Measurements from ENCODE around the gene SLC18A3.

Gene SLC18A3

DNA sequence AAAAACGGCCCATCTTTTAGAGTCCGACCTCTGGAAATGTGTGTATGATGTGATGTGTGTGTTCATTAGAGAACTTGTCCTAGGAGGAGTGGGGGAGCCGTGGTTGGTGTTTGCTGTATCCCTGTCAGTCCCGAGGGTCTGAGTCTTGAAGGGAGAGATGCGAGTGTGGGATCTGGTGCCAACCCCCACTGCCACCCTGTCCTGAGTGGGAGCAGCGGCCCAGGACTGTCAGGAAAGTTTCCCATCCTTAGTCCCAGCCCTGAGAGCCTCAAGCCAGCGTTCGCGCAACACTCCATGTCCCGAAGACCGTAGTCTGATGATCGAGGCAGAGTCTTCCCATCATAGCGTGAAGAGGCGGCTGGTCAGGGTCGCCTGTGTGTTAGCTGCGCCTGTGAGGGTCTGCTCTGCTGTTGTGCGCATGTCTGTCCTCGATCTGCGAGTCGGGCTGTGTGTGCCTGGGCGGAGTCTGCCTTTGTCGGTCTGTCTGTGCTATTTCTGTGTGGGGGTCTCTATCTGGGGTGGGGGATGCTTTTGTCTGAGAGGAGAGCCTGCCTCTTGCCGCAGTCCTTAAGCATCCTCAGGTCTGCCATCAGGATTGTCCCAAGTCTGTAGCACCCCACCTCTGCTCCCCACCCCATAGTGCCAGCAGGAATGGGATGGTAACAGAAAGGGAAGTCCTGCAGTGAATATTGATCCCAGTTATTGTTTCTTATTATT lies 3.2 kb downstream of the SLC18A3 start:
- H3K27me3 ChIP-seq = peaks cover 100% of the 10 kb centered on the region
- no peaks in the 10 kb centered on the region for H3K36me3 ChIP-seq
- H3K27ac ChIP-seq = no peak overlapping the region
- no peak overlapping the region for H3K4me3 ChIP-seq (ENCODE audit: low read depth in 1 of 2, low read length in 1 of 2)
- H3K4me1 ChIP-seq (ENCODE audit: control insufficient read depth in 1 of 2, insufficient read depth in 1 of 2, low read depth in 1 of 2, low read length in 1 of 2) = no peaks in the 10 kb centered on the region
- TF ChIP-seq, protein P1, sequence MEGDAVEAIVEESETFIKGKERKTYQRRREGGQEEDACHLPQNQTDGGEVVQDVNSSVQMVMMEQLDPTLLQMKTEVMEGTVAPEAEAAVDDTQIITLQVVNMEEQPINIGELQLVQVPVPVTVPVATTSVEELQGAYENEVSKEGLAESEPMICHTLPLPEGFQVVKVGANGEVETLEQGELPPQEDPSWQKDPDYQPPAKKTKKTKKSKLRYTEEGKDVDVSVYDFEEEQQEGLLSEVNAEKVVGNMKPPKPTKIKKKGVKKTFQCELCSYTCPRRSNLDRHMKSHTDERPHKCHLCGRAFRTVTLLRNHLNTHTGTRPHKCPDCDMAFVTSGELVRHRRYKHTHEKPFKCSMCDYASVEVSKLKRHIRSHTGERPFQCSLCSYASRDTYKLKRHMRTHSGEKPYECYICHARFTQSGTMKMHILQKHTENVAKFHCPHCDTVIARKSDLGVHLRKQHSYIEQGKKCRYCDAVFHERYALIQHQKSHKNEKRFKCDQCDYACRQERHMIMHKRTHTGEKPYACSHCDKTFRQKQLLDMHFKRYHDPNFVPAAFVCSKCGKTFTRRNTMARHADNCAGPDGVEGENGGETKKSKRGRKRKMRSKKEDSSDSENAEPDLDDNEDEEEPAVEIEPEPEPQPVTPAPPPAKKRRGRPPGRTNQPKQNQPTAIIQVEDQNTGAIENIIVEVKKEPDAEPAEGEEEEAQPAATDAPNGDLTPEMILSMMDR (IDR thresholded peaks at IDR 0.05) = no peak
- H3K9me3 ChIP-seq = no peaks in the 10 kb centered on the region

DNA sequence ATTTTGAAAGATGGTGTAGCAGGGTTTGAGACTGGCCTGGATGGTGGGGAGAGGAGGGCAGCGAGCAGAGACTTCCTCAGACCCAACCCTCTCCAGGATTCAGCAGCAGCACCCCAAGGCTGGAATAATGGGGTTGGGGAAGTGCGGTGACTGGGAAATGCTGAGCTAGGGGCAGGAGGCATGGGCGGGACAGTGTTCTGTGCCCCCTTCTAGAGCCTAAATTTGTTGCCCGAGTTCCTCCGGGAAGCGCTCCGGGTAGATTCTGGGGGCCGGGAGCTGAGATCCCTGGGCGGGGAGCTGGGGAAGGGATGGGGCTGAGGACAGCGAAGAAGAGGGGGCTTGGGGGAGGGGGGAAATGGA lies 3.8 kb downstream of the SLC18A3 start, which contains the start of gene CHAT:
Gene CHAT (plus strand): TSS at position 156 of the 360 bp plus-strand sequence. CDS start 153 bp downstream, at position 309.
- H3K27me3 ChIP-seq = peaks cover 100% of the 10 kb centered on the region
- TF ChIP-seq, protein P1 (IDR thresholded peaks at IDR 0.05) = no peak
- H3K4me3 ChIP-seq (ENCODE audit: low read depth in 1 of 2, low read length in 1 of 2) = no peak within 1 kb of the TSS
- H3K4me1 ChIP-seq (ENCODE audit: control insufficient read depth in 1 of 2, insufficient read depth in 1 of 2, low read depth in 1 of 2, low read length in 1 of 2) = no peaks in the 10 kb centered on the region
- H3K9me3 ChIP-seq = no peaks in the 10 kb centered on the region
- no peak within 1 kb of the TSS for H3K27ac ChIP-seq
- H3K36me3 ChIP-seq = no peaks in the 10 kb centered on the region

DNA sequence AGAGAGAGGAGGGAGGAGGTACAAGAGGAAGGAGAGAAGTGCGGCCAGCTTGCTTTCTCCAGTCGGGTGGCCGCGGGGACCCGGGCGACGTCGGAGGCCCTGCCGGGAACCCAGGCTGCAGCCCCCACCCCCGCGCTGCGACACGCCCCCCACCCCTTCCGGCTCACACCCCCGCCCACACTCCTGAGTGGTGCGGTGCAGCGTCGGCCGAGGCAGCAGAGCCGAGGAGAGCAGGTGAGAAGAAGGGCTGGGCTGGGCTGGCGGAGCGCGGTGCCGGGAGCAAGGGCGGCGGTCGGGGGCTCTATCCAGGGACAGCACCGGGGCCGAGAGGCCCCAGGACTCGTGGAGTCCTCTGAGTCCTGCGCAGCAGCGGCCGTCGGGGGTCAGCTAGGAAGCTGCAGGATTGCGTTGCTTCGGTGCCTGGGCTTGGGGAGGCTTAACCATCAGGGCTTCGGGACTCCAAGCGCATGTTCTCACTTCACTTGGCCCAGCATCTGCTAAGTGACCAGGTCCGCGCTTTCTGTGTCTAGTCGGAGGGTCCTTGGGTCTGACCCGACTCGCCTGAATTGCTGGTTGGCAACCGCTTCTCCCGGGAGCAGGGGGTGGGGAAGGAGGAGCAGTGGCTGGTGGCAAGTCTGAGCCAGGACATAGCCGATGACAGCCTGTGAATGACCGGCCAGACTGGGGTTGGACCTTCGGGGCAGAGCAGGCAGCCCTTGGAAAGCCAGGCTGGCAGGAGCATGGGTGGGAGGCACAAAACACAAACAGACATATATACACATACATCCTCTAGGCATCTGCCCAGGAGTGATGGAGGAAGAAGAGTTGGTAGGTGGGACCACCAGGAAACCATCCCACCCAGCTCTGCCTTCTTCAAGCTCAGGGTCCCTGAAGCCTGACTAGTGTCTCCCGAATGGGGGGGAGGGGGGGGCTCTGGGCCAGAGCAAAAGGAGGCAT lies 4.4 kb downstream of the SLC18A3 start:
- no peaks in the 10 kb centered on the region for H3K36me3 ChIP-seq
- no peak overlapping the region for H3K27ac ChIP-seq
- TF ChIP-seq, protein P1 (IDR thresholded peaks at IDR 0.05) = no peak

DNA sequence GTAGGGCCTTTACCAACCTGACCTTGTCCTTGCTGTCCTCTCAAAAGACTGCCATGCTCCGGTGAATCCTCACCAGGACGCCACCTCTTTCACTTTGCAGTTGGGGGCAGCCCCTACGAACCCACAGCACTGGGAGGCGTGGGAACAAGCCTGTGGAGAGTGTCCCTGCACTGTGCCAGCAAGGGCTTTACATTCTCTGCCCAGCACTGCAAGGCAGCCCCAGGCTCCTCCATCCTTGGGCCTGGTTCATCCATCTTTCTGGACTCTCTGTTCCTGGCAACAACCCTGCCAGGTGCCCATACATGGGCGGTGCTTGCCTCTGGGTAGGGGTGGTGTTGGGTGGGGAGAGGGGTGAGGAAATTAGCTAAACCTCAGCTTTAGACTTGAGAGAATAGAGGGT lies 5.1 kb downstream of the SLC18A3 start:
- no peaks in the 10 kb centered on the region for H3K4me1 ChIP-seq (ENCODE audit: control insufficient read depth in 1 of 2, insufficient read depth in 1 of 2, low read depth in 1 of 2, low read length in 1 of 2)
- peaks cover 100% of the 10 kb centered on the region for H3K27me3 ChIP-seq
- H3K9me3 ChIP-seq = no peaks in the 10 kb centered on the region
- no peak overlapping the region for H3K27ac ChIP-seq
- no peaks in the 10 kb centered on the region for H3K36me3 ChIP-seq
- TF ChIP-seq, protein P1 (IDR thresholded peaks at IDR 0.05) = no peak
- no peak overlapping the region for H3K4me3 ChIP-seq (ENCODE audit: low read depth in 1 of 2, low read length in 1 of 2)

More for the DNA sequence above, 4.4 kb downstream of the SLC18A3 start:
- no peaks in the 10 kb centered on the region for H3K4me1 ChIP-seq (ENCODE audit: control insufficient read depth in 1 of 2, insufficient read depth in 1 of 2, low read depth in 1 of 2, low read length in 1 of 2)
- H3K27me3 ChIP-seq = peaks cover 100% of the 10 kb centered on the region
- H3K4me3 ChIP-seq (ENCODE audit: low read depth in 1 of 2, low read length in 1 of 2) = no peak overlapping the region
- H3K9me3 ChIP-seq = no peaks in the 10 kb centered on the region

DNA sequence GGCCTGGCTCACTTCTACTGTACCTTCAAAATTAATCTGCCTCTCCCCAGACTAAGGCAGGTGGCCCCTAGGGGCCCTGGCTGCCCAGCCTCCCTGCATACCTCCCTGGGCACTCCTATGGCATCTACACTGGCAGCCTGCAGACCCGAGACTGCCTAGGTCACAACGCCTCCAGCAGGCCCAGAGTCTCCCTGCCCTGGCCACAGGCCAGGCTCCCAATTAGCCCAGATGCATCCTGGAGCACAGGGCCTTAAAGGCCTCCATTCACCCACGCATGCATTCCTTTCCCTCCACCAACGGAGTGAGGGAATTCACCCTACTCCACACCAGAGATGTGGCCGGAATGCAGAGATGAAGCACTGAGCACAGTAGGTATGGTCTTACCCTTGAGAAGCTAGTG lies 5.6 kb downstream of the SLC18A3 start:
- Histone ChIP-seq H3K36me3 (no peaks in the 10 kb centered on the region), H3K9me3 (no peaks in the 10 kb centered on the region), H3K27me3 (peaks cover 100% of the 10 kb centered on the region), H3K4me1 (ENCODE audit: control insufficient read depth in 1 of 2, insufficient read depth in 1 of 2, low read depth in 1 of 2, low read length in 1 of 2) (no peaks in the 10 kb centered on the region), H3K27ac (no peak overlapping the region), H3K4me3 (ENCODE audit: low read depth in 1 of 2, low read length in 1 of 2) (no peak overlapping the region)
- TF ChIP-seq, protein P1 (IDR thresholded peaks at IDR 0.05) = no peak

All from neutrophil (primary cell).